ENCODE results near the gene CLEC9A.

The CLEC9A gene

DNA sequence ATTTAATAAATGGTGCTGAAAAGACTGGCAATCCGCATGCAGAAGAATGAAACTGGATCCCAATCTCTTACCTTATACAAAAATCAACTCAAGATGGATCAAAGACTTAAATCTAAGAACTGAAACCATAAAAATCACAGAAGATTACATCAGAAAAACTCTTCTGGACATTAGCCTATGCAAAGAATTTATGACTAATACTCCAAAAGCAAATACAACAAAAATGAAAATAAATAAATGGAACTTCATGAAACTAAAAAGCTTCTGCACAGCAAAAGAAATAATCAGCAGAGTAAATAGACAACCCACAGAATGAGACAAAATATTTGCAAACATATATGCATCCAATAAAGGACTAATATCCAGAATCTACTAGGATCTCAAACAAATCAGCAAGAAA is 82.6 kb downstream of the CLEC9A start:
- DNase-seq, result no peak

DNA sequence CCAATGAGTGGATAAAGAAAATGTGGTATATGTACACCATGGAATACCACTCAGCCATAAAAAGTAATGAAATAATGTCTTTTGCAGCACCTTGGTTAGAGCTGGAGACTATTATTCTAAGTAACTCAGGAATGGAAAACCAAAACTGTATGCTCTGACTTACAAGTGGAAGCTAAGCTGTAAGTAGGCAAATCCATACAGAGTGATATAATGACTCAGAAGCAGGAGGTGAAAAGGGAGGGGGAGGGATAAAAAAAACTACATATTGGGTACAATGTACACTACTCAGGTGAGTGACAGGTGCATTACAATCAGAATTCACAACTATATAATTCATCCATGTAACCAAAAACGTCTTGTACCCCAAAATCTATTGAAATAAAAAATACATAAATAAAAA is 83.4 kb downstream of the CLEC9A start:
- DNase-seq, result no peak

DNA sequence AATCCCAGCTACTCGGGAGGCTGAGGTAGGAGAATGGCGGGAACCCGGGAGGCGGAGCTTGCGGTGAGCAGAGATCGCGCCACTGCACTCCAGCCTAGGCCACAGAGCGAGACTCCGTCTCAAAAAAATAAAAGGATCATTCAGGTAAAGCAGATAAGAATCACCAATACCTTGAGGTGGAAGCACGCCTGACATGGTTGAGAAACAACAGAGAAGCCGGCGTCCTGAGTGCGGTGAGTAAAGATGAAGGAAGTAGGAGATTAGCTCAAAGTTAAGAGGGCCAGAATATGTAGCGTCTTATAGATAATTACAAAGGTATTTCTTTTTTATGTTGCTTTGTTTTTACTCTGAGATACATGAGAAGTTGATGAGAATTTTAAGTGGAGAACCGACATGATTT is 84.8 kb downstream of the CLEC9A start:
- DNase-seq, result no peak

Measured in bone marrow (tissue), 2 donors.